Liver (tissue), 9 donors: ENCODE results near the gene CCL28. TPM values are rescaled to one million over a fixed set of nuclear protein-coding genes. Genes with fewer than 3 reads are reported as not detected.
"Not testable (repeated sequence)": the region's sequence is repeated elsewhere in the genome, so short reads cannot be mapped to it uniquely, and the experiment has no call there.

Experiments used
- DNase-seq: peaks from one replicate; pipeline ENCODE4 v3.0.0-alpha.2; 2017; ENCODE audit warnings: low spot score
- H3K27ac ChIP-seq, 2 donors: one replicate each; pipeline ENCODE4 v1.7.0; 2013; ENCODE audit warnings: inconsistent platforms in 2 of 2, low read length in 2 of 2, control low read depth in 1 of 2, low read depth in 1 of 2, mild to moderate bottlenecking in 1 of 2
- H3K27me3 ChIP-seq, 4 donors: one replicate each; pipeline versions ENCODE4 v1.6.1 to v1.7.0; 2013; ENCODE audit warnings: low read length in 3 of 4, inconsistent platforms in 1 of 4, mild to moderate bottlenecking in 1 of 4, moderate library complexity in 1 of 4; ENCODE audit not compliant: control insufficient read depth in 4 of 4, insufficient read depth in 4 of 4
- H3K36me3 ChIP-seq, 4 donors: one replicate each; pipeline versions ENCODE4 v1.6.1 to v1.7.0; 2013; ENCODE audit warnings: low read length in 3 of 4, mild to moderate bottlenecking in 3 of 4, low read depth in 1 of 4, moderate library complexity in 1 of 4; ENCODE audit not compliant: control insufficient read depth in 4 of 4, insufficient read depth in 3 of 4
- H3K4me1 ChIP-seq, 4 donors: one replicate each; pipeline versions ENCODE4 v1.6.1 to v1.7.0; 2013; ENCODE audit warnings: low read length in 3 of 4, mild to moderate bottlenecking in 3 of 4, moderate library complexity in 1 of 4; ENCODE audit not compliant: control insufficient read depth in 4 of 4, insufficient read depth in 4 of 4
- H3K4me3 ChIP-seq, 3 donors: one replicate each; pipeline versions ENCODE4 v1.6.1 to v1.7.0; 2013; ENCODE audit warnings: low read length in 3 of 3, control low read depth in 1 of 3, low read depth in 1 of 3, mild to moderate bottlenecking in 1 of 3
- H3K9ac ChIP-seq, 2 donors: one replicate each; pipeline ENCODE4 v1.7.0; 2013; ENCODE audit warnings: low read length in 2 of 2, mild to moderate bottlenecking in 2 of 2, moderate library complexity in 2 of 2, control low read depth in 1 of 2, low read depth in 1 of 2
- H3K9me3 ChIP-seq, 4 donors: one replicate each; pipeline versions ENCODE4 v1.6.1 to v1.7.0; 2013; ENCODE audit warnings: low read length in 3 of 4; ENCODE audit not compliant: control insufficient read depth in 4 of 4
- EGR1 ChIP-seq, 2 donors: IDR thresholded peaks; 2 replicates each; pipeline ENCODE4 v1.6.1; 2016 to 2018; ENCODE audit warnings: antibody characterized with exemption in 2 of 2, low read depth in 2 of 2
- FOXA1 ChIP-seq: IDR thresholded peaks from 2 replicates; pipeline ENCODE4 v1.6.1; 2016; ENCODE audit warnings: antibody characterized with exemption
- FOXA2 ChIP-seq: IDR thresholded peaks from 2 replicates; pipeline ENCODE4 v1.6.1; 2016; ENCODE audit warnings: antibody characterized with exemption
- GABPA ChIP-seq, 2 donors: IDR thresholded peaks in 1 of 2; conservative IDR thresholded peaks in 1 of 2; 2 replicates each; pipeline ENCODE4 v1.6.1; 2016; ENCODE audit warnings: antibody characterized with exemption in 2 of 2, mild to moderate bottlenecking in 1 of 2, moderate library complexity in 1 of 2
- HNF4A ChIP-seq, 2 donors: conservative IDR thresholded peaks; 2 replicates each; pipeline ENCODE4 v1.6.1; 2016; ENCODE audit warnings: antibody characterized with exemption in 2 of 2, mild to moderate bottlenecking in 2 of 2
- HNF4G ChIP-seq: IDR thresholded peaks from 2 replicates; pipeline ENCODE4 v1.6.1; 2016; ENCODE audit warnings: antibody characterized with exemption
- JUND ChIP-seq, 2 donors: IDR thresholded peaks; 2 replicates each; pipeline ENCODE4 v1.6.1; 2016; ENCODE audit warnings: antibody characterized with exemption in 2 of 2
- NR2F2 ChIP-seq: IDR thresholded peaks from 2 replicates; pipeline ENCODE4 v1.6.1; 2016; ENCODE audit warnings: antibody characterized with exemption
- RXRA ChIP-seq, 2 donors: IDR thresholded peaks; 2 replicates each; pipeline ENCODE4 v1.6.1; 2017 to 2018; ENCODE audit warnings: antibody characterized with exemption in 2 of 2, mild to moderate bottlenecking in 1 of 2
- SP1 ChIP-seq: IDR thresholded peaks from 2 replicates; pipeline ENCODE4 v1.6.1; 2018; ENCODE audit warnings: antibody characterized with exemption, mild to moderate bottlenecking
- YY1 ChIP-seq: IDR thresholded peaks from 2 replicates; pipeline ENCODE4 v1.6.1; 2016; ENCODE audit warnings: antibody characterized with exemption, mild to moderate bottlenecking
- WGBS: extraction: QIAGEN DNeasy Blood & Tissue Kit; methylation state at CpG from one replicate; pipeline ENCODE4 v1.1.7; 2013; 5-methylcytosine and 5-hydroxymethylcytosine counted together
- polyA plus RNA-seq, 2 donors: library from polyadenylated mRNA; stranded (reverse) in 1 of 2; unstranded in 1 of 2; fragments of 200-250 nt in 1 of 2; fragments of >200 nt in 1 of 2; fragmentation: Nextera tagmentation in 1 of 2; extraction: Ambion mirVana in 1 of 2; gene quantifications; one replicate each; pipeline versions ENCODE4 v1.2.1 to v1.2.3, GENCODE V29; 2013 to 2015
- total RNA-seq, 2 donors: library from RNA; depleted of rRNA; stranded (reverse); fragments of >200 nt; gene quantifications; one replicate each; pipeline ENCODE4 v1.2.3, GENCODE V29; 2014
- TF ChIP-seq, protein P1 (sequence below): IDR thresholded peaks from 2 replicates; pipeline ENCODE4 v1.6.1; 2016; ENCODE audit warnings: antibody characterized with exemption
- TF ChIP-seq, protein P2 (sequence below): fragments of 150-350 bp; IDR thresholded peaks from 2 replicates; pipeline ENCODE4 v1.5.1; 2017; ENCODE audit warnings: improper control_type of control experiment, low read depth, low read length; ENCODE audit not compliant: missing input control
- TF ChIP-seq, protein P3 (sequence below): IDR thresholded peaks from 2 replicates; pipeline ENCODE4 v1.6.1; 2016; ENCODE audit warnings: antibody characterized with exemption
- TF ChIP-seq, protein P4 (sequence below): IDR thresholded peaks from 2 replicates; pipeline ENCODE4 v1.6.1; 2016; ENCODE audit warnings: antibody characterized with exemption
- donor health status: healthy.
- donor health status: healthy.
- donor health status: healthy.
- donor health status: healthy.
- donor health status: healthy.

CCL28 gene
- total and polyA plus RNA-seq, 4 donors, result 0.37 to 1.2 (median 0.81) TPM

DNA sequence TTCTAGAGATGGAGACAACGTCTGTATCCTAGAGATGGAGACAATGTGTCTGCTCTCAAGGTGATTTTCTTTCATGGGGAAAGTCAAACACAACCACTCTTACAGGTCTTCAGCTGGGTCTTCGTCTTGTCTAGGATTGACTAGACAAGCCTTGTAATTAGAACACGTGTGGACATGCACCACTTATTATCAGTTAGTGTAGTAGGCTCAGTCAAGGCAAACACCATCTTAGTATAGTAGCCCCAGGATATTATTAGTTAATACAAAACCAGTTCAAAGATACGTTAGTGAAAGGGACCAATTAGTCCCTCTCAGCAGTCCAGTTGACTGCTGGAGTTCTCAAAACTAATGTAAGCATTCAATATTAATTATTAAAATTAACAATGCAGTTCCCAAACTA is 15.1 kb upstream of the CCL28 start:
- TF ChIP-seq JUND (IDR thresholded peaks at IDR 0.05) (no peak), EGR1 (IDR thresholded peaks at IDR 0.05; ENCODE audit: low read depth in 2 of 2) (no peak), RXRA (IDR thresholded peaks at IDR 0.05) (no peak), FOXA1 (no peak), GABPA (IDR thresholded peaks at IDR 0.05 in 1 of 2, conservative IDR thresholded peaks at IDR 0.05 in 1 of 2) (no peak), HNF4A (conservative IDR thresholded peaks at IDR 0.05) (no peak), FOXA2 (no peak), HNF4G (no peak)
- TF ChIP-seq, protein P1, sequence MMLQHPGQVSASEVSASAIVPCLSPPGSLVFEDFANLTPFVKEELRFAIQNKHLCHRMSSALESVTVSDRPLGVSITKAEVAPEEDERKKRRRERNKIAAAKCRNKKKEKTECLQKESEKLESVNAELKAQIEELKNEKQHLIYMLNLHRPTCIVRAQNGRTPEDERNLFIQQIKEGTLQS, result no peak
- TF ChIP-seq, protein P2, sequence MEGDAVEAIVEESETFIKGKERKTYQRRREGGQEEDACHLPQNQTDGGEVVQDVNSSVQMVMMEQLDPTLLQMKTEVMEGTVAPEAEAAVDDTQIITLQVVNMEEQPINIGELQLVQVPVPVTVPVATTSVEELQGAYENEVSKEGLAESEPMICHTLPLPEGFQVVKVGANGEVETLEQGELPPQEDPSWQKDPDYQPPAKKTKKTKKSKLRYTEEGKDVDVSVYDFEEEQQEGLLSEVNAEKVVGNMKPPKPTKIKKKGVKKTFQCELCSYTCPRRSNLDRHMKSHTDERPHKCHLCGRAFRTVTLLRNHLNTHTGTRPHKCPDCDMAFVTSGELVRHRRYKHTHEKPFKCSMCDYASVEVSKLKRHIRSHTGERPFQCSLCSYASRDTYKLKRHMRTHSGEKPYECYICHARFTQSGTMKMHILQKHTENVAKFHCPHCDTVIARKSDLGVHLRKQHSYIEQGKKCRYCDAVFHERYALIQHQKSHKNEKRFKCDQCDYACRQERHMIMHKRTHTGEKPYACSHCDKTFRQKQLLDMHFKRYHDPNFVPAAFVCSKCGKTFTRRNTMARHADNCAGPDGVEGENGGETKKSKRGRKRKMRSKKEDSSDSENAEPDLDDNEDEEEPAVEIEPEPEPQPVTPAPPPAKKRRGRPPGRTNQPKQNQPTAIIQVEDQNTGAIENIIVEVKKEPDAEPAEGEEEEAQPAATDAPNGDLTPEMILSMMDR, result no peak
- TF ChIP-seq, protein P3, sequence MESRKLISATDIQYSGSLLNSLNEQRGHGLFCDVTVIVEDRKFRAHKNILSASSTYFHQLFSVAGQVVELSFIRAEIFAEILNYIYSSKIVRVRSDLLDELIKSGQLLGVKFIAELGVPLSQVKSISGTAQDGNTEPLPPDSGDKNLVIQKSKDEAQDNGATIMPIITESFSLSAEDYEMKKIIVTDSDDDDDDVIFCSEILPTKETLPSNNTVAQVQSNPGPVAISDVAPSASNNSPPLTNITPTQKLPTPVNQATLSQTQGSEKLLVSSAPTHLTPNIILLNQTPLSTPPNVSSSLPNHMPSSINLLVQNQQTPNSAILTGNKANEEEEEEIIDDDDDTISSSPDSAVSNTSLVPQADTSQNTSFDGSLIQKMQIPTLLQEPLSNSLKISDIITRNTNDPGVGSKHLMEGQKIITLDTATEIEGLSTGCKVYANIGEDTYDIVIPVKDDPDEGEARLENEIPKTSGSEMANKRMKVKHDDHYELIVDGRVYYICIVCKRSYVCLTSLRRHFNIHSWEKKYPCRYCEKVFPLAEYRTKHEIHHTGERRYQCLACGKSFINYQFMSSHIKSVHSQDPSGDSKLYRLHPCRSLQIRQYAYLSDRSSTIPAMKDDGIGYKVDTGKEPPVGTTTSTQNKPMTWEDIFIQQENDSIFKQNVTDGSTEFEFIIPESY, result no peak
- TF ChIP-seq, protein P4, sequence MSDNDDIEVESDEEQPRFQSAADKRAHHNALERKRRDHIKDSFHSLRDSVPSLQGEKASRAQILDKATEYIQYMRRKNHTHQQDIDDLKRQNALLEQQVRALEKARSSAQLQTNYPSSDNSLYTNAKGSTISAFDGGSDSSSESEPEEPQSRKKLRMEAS, result no peak
- Histone ChIP-seq H3K36me3 (no peaks in the 10 kb centered on the region), H3K4me3 (no peak overlapping the region), H3K27ac (no peak overlapping the region), H3K27me3 (no peaks in the 10 kb centered on the region), H3K4me1 (peaks cover 2 to 16% (median 5%) of the 10 kb centered on the region in 4 donors), H3K9ac (no peak overlapping the region), H3K9me3 (no peaks in the 10 kb centered on the region)
- no peak for DNase-seq
- 86% methylated on average over 4 of the region's 4 CpGs for WGBS

DNA sequence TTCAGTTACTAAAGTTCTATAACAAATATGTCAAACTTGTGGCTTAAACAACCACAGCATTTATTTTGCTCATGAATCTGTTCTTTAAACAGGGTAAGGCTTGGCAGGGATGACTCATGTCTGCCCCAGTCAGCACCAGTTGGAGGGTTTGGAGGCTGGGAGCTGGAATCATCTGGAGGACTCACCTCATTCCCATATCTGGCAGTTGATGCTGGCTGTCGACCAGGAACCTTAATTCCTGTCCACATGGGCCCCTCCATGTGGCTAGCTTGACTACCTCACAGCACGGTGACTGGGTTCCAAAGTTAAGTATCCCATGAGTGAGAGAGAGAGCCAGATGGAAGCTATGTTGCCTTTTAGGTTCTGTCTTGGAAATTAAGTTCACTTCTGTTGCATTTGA is 13.8 kb upstream of the CCL28 start:
- no peaks in the 10 kb centered on the region for H3K27me3 ChIP-seq
- 79% methylated on average over 2 of the region's 2 CpGs for WGBS
- H3K4me3 ChIP-seq, result no peak overlapping the region
- H3K36me3 ChIP-seq, result no peaks in the 10 kb centered on the region
- no peak overlapping the region for H3K27ac ChIP-seq
- H3K9me3 ChIP-seq, result no peaks in the 10 kb centered on the region
- no peak for DNase-seq
- no peak overlapping the region for H3K9ac ChIP-seq
- no peak for TF ChIP-seq RXRA (IDR thresholded peaks at IDR 0.05)
- no peak for TF ChIP-seq HNF4A (conservative IDR thresholded peaks at IDR 0.05)
- TF ChIP-seq FOXA1, result no peak
- no peak for TF ChIP-seq NR2F2
- TF ChIP-seq SP1, result no peak
- no peak for TF ChIP-seq YY1
- TF ChIP-seq HNF4G, result no peak
- H3K4me1 ChIP-seq, result peaks cover 2 to 18% (median 6%) of the 10 kb centered on the region in 4 donors

DNA sequence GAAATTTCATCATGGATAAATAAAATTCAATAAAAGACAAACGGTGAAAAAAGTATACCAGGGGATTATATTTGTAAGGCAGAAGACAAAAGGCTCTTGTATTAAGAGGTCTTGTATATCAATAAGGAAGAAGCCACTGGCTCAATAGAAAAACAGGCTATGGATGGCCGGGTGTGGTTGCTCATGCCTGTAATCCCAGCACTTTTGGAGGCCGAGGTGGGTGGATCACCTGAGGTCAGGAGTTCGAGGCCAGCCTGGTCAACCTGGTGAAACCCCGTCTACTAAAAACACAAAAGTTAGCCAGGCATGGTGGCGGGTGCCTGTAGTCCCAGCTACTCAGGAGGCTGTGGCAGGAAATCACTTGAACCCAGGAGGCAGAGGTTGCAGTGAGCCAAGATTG is 10.9 kb upstream of the CCL28 start:
- H3K27ac ChIP-seq, H3K36me3 ChIP-seq, H3K9me3 ChIP-seq, DNase-seq, H3K9ac ChIP-seq, H3K4me3 ChIP-seq, H3K27me3 ChIP-seq: not testable (repeated sequence)
- whole genome bisulfite sequencing, result 73% methylated on average over 6 of the region's 6 CpGs
- peaks cover under 1 to 10% (median 3%) of the 10 kb centered on the region in 4 donors for H3K4me1 ChIP-seq
